K562 (cell line): Measurements from ENCODE around the gene COL4A2.

Source experiments
- ARNT ChIP-seq, 2 experiments: fragments of 450-650 bp; IDR thresholded peaks; 2 replicates each; pipeline ENCODE4 v1.6.1; 2016; ENCODE audit warnings: mild to moderate bottlenecking in 1 of 2
- BRD9 ChIP-seq: fragments of 450-650 bp; IDR thresholded peaks from 2 replicates; pipeline ENCODE4 v1.6.1; 2018; ENCODE audit warnings: low read depth; ENCODE audit not compliant: partially characterized antibody
- POLR2A ChIP-seq: fragments of 450-650 bp; conservative IDR thresholded peaks from 2 replicates; pipeline ENCODE4 v1.6.1; 2016
- RFX5 ChIP-seq: IDR thresholded peaks from 2 replicates; pipeline ENCODE4 v1.6.1; 2011; ENCODE audit warnings: low read depth, mild to moderate bottlenecking, improper control_type of control experiment, low read length

DNA sequence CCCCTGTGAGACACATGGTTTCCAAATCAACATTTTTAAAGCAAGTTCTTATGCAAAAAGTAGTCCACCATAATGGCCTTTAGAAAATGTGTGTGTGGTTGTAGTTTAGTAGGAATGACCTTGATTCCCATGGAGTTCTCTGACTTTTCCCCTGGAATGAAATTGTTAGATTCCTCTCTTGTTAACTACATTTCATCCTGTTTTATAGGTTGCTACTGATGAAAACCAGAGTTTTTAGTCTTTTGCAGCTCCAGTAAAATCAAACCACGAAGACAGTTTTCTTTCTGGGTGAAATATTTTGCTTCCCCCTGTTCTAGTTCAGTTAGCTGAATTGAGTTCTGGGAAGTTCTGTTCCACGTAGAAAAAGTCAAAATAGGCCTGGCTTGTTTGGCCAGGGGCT is 146.7 kb downstream of the COL4A2 start:
- TF ChIP-seq ARNT (IDR thresholded peaks at IDR 0.05) (no peak), BRD9 (no peak), RFX5 (no peak), POLR2A (no peak)
